H9 (cell line): ENCODE results near the gene FGF12. TPM values are rescaled to one million over a fixed set of nuclear protein-coding genes. Genes with fewer than 3 reads are reported as not detected.

Experiments used
- DNase-seq: peaks from one replicate; pipeline ENCODE4 v3.0.0-alpha.2; 2017
- H2AFZ ChIP-seq: one replicate; pipeline ENCODE4 v1.6.1; 2013; ENCODE audit warnings: mild to moderate bottlenecking, low read length, control low read depth, moderate library complexity
- H2AK5ac ChIP-seq: 2 replicates; pipeline ENCODE4 v1.6.1; 2013; ENCODE audit warnings: low read length, control low read depth, mixed read lengths; ENCODE audit not compliant: insufficient read length
- H2BK120ac ChIP-seq: one replicate; pipeline ENCODE4 v1.6.1; 2013; ENCODE audit warnings: low read depth, mild to moderate bottlenecking, low read length, control low read depth, inconsistent platforms; ENCODE audit not compliant: poor library complexity, severe bottlenecking
- H2BK12ac ChIP-seq: 2 replicates; pipeline ENCODE4 v1.6.1; 2013; ENCODE audit warnings: low read length, control low read depth, mixed read lengths, low read depth; ENCODE audit not compliant: insufficient read length
- H2BK15ac ChIP-seq: 2 replicates; pipeline ENCODE4 v1.6.1; 2013; ENCODE audit warnings: low read depth, low read length, control low read depth
- H2BK20ac ChIP-seq: one replicate; pipeline ENCODE4 v1.6.1; 2013; ENCODE audit warnings: low read depth, mild to moderate bottlenecking, low read length, control low read depth, inconsistent platforms; ENCODE audit not compliant: poor library complexity, severe bottlenecking
- H2BK5ac ChIP-seq: 2 replicates; pipeline ENCODE4 v1.6.1; 2013; ENCODE audit warnings: low read length, control low read depth, mixed read lengths; ENCODE audit not compliant: insufficient read length
- H3K14ac ChIP-seq: 2 replicates; pipeline ENCODE4 v1.6.1; 2013; ENCODE audit warnings: low read length, control low read depth; ENCODE audit not compliant: insufficient read depth
- H3K18ac ChIP-seq: 2 replicates; pipeline ENCODE4 v1.6.1; 2013; ENCODE audit warnings: low read depth, mild to moderate bottlenecking, mixed read lengths, low read length, control low read depth; ENCODE audit not compliant: insufficient read length
- H3K23ac ChIP-seq: 2 replicates; pipeline ENCODE4 v1.6.1; 2013; ENCODE audit warnings: low read length, control low read depth, mixed read lengths, low read depth; ENCODE audit not compliant: insufficient read length
- H3K23me2 ChIP-seq: 2 replicates; pipeline ENCODE4 v1.6.1; 2013; ENCODE audit warnings: low read depth, mild to moderate bottlenecking, mixed read lengths, low read length, control low read depth; ENCODE audit not compliant: insufficient read length, poor library complexity, severe bottlenecking
- H3K27ac ChIP-seq: 2 replicates; pipeline ENCODE4 v1.5.1; 2013; ENCODE audit warnings: low read length, control low read depth, mixed read lengths, low read depth; ENCODE audit not compliant: insufficient read length
- H3K27me3 ChIP-seq: 2 replicates; pipeline ENCODE4 v1.6.1; 2013; ENCODE audit warnings: low read length, control low read depth, inconsistent platforms; ENCODE audit not compliant: insufficient read depth
- H3K4ac ChIP-seq: 2 replicates; pipeline ENCODE4 v1.6.1; 2013; ENCODE audit warnings: low read depth, mild to moderate bottlenecking, control low read depth, inconsistent platforms, low read length, moderate library complexity
- H3K4me1 ChIP-seq: 2 replicates; pipeline ENCODE4 v1.6.1; 2013; ENCODE audit warnings: low read length, control low read depth, inconsistent platforms; ENCODE audit not compliant: insufficient read depth
- H3K4me2 ChIP-seq: 2 replicates; pipeline ENCODE4 v1.6.1; 2013; ENCODE audit warnings: low read length, control low read depth, mixed read lengths; ENCODE audit not compliant: insufficient read length, insufficient read depth
- H3K56ac ChIP-seq: 2 replicates; pipeline ENCODE4 v1.6.1; 2013; ENCODE audit warnings: low read depth, mild to moderate bottlenecking, mixed read lengths, low read length, control low read depth; ENCODE audit not compliant: insufficient read length
- H3K79me1 ChIP-seq: 2 replicates; pipeline ENCODE4 v1.6.1; 2013; ENCODE audit warnings: low read depth, mild to moderate bottlenecking, moderate library complexity, low read length, control low read depth, inconsistent platforms; ENCODE audit not compliant: insufficient read depth, poor library complexity, severe bottlenecking
- H3K79me2 ChIP-seq: 2 replicates; pipeline ENCODE4 v1.6.1; 2013; ENCODE audit warnings: low read length, control low read depth, inconsistent platforms; ENCODE audit not compliant: insufficient read depth
- H3K9ac ChIP-seq: 2 replicates; pipeline ENCODE4 v1.6.1; 2013; ENCODE audit warnings: low read length, control low read depth, mixed read lengths; ENCODE audit not compliant: insufficient read length; ENCODE audit errors: extremely low read depth
- H3K9me3 ChIP-seq: one replicate; pipeline ENCODE4 v1.6.1; 2013; ENCODE audit warnings: low read depth, low read length, inconsistent platforms; ENCODE audit not compliant: control insufficient read depth
- H3T11ph ChIP-seq: one replicate; pipeline ENCODE4 v1.6.1; 2013; ENCODE audit warnings: mild to moderate bottlenecking, low read length, control low read depth, inconsistent platforms
- H4K20me1 ChIP-seq: one replicate; pipeline ENCODE4 v1.6.1; 2013; ENCODE audit not compliant: control insufficient read depth, insufficient read length, insufficient read depth
- H4K5ac ChIP-seq: 2 replicates; pipeline ENCODE4 v1.6.1; 2013; ENCODE audit warnings: low read depth, mild to moderate bottlenecking, mixed read lengths, low read length, control low read depth; ENCODE audit not compliant: insufficient read length
- H4K8ac ChIP-seq: replicated peaks from 2 replicates; pipeline ENCODE4 v1.6.1; 2013; ENCODE audit warnings: low read length, control low read depth, mixed read lengths, low read depth; ENCODE audit not compliant: insufficient read length
- H4K91ac ChIP-seq: 2 replicates; pipeline ENCODE4 v1.6.1; 2013; ENCODE audit warnings: low read depth, mild to moderate bottlenecking, moderate library complexity, mixed read lengths, low read length, control low read depth; ENCODE audit not compliant: insufficient read length
- H3K27ac Mint-ChIP-seq, 3 experiments: 2 replicates in 2 of 3; 3 replicates in 1 of 3; pipeline ENCODE4 v1.8.0; 2020 to 2021; ENCODE audit warnings: mixed read lengths in 3 of 3, mild to moderate bottlenecking in 1 of 3, moderate library complexity in 1 of 3
- H3K27me3 Mint-ChIP-seq: 2 replicates; pipeline ENCODE4 v1.8.0; 2021; ENCODE audit warnings: low read depth, mild to moderate bottlenecking, moderate library complexity, mixed read lengths
- H3K36me3 Mint-ChIP-seq, 3 experiments: 2 replicates in 2 of 3; 3 replicates in 1 of 3; pipeline ENCODE4 v1.8.0; 2020 to 2021; ENCODE audit warnings: low read depth in 3 of 3, mixed read lengths in 3 of 3; ENCODE audit not compliant: insufficient read depth in 1 of 3
- H3K4me1 Mint-ChIP-seq, 2 experiments: 2 replicates each; pipeline ENCODE4 v1.8.0; 2020; ENCODE audit warnings: mixed read lengths in 2 of 2
- H3K4me3 Mint-ChIP-seq, 2 experiments: 2 replicates in 1 of 2; 3 replicates in 1 of 2; pipeline ENCODE4 v1.8.0; 2020 to 2021; ENCODE audit warnings: mild to moderate bottlenecking in 2 of 2, mixed read lengths in 2 of 2, moderate library complexity in 1 of 2
- H3K9me3 Mint-ChIP-seq, 2 experiments: 2 replicates in 1 of 2; 3 replicates in 1 of 2; pipeline ENCODE4 v1.8.0; 2020; ENCODE audit warnings: mild to moderate bottlenecking in 2 of 2, mixed read lengths in 2 of 2, moderate library complexity in 1 of 2
- WGBS: extraction: QIAGEN DNeasy Blood & Tissue Kit; methylation state at CpG from one replicate; pipeline ENCODE4 v1.1.7; 2013; ENCODE audit warnings: missing lambda C conversion rate, low lambda C conversion rate, mixed read lengths; ENCODE audit not compliant: insufficient read length; ENCODE audit errors: extremely low coverage; 5-methylcytosine and 5-hydroxymethylcytosine counted together
- total RNA-seq: library from RNA; stranded (reverse); gene quantifications from 2 replicates; pipeline ENCODE4 v1.2.1, GENCODE V29; 2021
- TF ChIP-seq, protein P1 (sequence below): fragments of 200-600 bp; sonication (generic); conservative IDR thresholded peaks from 3 replicates; pipeline ENCODE4 v1.8.0; 2021; ENCODE audit warnings: antibody characterized with exemption, mild to moderate bottlenecking

FGF12 gene
- total RNA-seq, 1 experiment from 2014 or later = 5.6 TPM

DNA sequence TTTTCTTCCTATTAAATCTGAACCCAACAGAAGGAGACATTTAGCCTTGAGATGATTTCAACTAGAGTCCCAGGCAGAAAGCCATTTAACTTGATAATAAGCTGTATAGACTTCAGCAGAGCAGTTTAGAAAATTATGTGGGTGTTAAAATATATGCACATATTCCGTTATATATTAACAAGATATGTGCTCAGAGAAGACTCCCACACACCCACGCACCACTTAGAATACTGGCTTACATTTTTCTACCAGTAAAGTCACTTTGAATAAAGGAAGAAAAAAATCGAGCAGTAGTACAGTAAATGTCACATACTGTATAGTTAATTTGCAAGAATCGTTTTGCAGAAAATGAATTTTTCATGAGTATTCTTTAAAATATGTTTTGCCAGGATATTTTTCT is 599.3 kb downstream of the FGF12 start:
- H3K14ac ChIP-seq = no peak overlapping the region
- H3K23ac ChIP-seq = no peak overlapping the region
- H3K4me1 ChIP-seq = no peaks in the 10 kb centered on the region
- no peak overlapping the region for H3K9ac ChIP-seq
- H3K4me2 ChIP-seq = no peak overlapping the region
- Mint-ChIP-seq H3K4me3 (no peak overlapping the region), H3K36me3 (peaks cover 0 to 7% (median 0%) of the 10 kb centered on the region in 3 experiments; a peak in 2 of 7 replicates), H3K4me1 (peaks cover 0 to 2% of the 10 kb centered on the region in 2 experiments; a peak in 1 of 4 replicates), H3K27me3 (no peaks in the 10 kb centered on the region), H3K27ac (no peak overlapping the region), H3K9me3 (peaks cover 0 to 7% of the 10 kb centered on the region in 2 experiments; a peak in 2 of 5 replicates)
- no peaks in the 10 kb centered on the region for H3K79me1 ChIP-seq
- H3K79me2 ChIP-seq = no peaks in the 10 kb centered on the region
- no peak overlapping the region for H3K18ac ChIP-seq
- H3K9me3 ChIP-seq = no peaks in the 10 kb centered on the region
- no peaks in the 10 kb centered on the region for H4K20me1 ChIP-seq
- H2BK120ac ChIP-seq = no peak overlapping the region
- H4K91ac ChIP-seq = no peak overlapping the region
- H2AFZ ChIP-seq = no peak overlapping the region
- no peak overlapping the region for H3K27ac ChIP-seq
- H3T11ph ChIP-seq = no peak overlapping the region
- DNase-seq = no peak
- H3K23me2 ChIP-seq = no peaks in the 10 kb centered on the region
- H2BK20ac ChIP-seq = no peak overlapping the region
- WGBS = no CpG with 5 or more reads among the region's 4 CpGs
- H2BK15ac ChIP-seq = no peak overlapping the region
- H2BK12ac ChIP-seq = no peak overlapping the region
- no peak overlapping the region for H2AK5ac ChIP-seq
- H4K8ac ChIP-seq = no peak overlapping the region
- no peak overlapping the region for H3K4ac ChIP-seq
- TF ChIP-seq, protein P1, sequence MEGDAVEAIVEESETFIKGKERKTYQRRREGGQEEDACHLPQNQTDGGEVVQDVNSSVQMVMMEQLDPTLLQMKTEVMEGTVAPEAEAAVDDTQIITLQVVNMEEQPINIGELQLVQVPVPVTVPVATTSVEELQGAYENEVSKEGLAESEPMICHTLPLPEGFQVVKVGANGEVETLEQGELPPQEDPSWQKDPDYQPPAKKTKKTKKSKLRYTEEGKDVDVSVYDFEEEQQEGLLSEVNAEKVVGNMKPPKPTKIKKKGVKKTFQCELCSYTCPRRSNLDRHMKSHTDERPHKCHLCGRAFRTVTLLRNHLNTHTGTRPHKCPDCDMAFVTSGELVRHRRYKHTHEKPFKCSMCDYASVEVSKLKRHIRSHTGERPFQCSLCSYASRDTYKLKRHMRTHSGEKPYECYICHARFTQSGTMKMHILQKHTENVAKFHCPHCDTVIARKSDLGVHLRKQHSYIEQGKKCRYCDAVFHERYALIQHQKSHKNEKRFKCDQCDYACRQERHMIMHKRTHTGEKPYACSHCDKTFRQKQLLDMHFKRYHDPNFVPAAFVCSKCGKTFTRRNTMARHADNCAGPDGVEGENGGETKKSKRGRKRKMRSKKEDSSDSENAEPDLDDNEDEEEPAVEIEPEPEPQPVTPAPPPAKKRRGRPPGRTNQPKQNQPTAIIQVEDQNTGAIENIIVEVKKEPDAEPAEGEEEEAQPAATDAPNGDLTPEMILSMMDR = no peak
- H4K5ac ChIP-seq = no peak overlapping the region
- no peaks in the 10 kb centered on the region for H3K27me3 ChIP-seq
- no peak overlapping the region for H2BK5ac ChIP-seq
- H3K56ac ChIP-seq = no peak overlapping the region
